GM06990 (cell line): Measurements from ENCODE around the gene ZFYVE9.

ENCODE experiments used
- DNase-seq: peaks from one replicate; pipeline ENCODE4 v3.0.0-alpha.2; 2011; ENCODE audit not compliant: insufficient read length; ENCODE audit errors: extremely low read depth
- H3K27me3 ChIP-seq: replicated peaks from 2 replicates; pipeline ENCODE4 v1.6.0; 2011; ENCODE audit warnings: low read length; ENCODE audit not compliant: control insufficient read depth, insufficient read depth
- H3K36me3 ChIP-seq: 2 replicates; pipeline ENCODE4 v1.5.1; 2011; ENCODE audit warnings: low read length; ENCODE audit not compliant: control insufficient read depth, insufficient read depth
- H3K4me3 ChIP-seq: replicated peaks from 2 replicates; pipeline ENCODE4 v1.5.1; 2011; ENCODE audit warnings: low read depth, mild to moderate bottlenecking, control low read depth, low read length
- TF ChIP-seq, protein P1 (sequence below): IDR thresholded peaks from 2 replicates; pipeline ENCODE4 v1.5.1; 2011; ENCODE audit warnings: low read length, control low read depth, mild to moderate bottlenecking, inconsistent platforms; ENCODE audit not compliant: insufficient read depth, poor library complexity, severe bottlenecking

The ZFYVE9 gene

DNA sequence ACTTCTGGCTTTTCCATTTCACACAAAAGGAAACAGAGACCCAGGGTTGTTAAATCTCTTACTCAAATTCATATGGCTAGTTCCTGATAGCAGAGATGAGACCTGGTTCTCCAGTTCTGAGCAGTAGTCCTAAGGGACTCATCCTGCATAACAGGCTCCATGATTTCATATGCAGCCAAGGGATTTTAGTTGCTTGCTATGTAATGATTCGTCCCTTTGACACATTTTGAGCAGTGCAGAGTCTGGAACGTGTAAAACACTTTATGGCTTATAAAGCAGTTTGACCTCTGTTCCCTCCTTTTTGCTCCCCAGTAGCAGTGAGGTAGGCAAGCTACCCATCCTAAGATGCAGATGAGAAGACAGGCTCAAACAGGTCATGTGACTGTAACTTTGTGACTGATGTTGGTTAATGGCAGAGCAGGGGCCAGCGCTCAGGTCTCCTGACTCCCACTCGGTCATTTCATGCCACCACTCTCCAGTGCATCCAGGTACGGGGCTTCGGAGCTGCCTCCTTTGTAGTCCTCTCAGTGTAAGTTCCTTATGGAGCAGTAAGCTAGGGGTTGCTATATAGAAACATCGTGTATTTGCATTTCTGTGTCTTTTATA lies 199.9 kb downstream of the ZFYVE9 start:
- Histone ChIP-seq H3K27me3 (no peaks in the 10 kb centered on the region), H3K36me3 (no peaks in the 10 kb centered on the region), H3K4me3 (no peak overlapping the region)
- TF ChIP-seq, protein P1, sequence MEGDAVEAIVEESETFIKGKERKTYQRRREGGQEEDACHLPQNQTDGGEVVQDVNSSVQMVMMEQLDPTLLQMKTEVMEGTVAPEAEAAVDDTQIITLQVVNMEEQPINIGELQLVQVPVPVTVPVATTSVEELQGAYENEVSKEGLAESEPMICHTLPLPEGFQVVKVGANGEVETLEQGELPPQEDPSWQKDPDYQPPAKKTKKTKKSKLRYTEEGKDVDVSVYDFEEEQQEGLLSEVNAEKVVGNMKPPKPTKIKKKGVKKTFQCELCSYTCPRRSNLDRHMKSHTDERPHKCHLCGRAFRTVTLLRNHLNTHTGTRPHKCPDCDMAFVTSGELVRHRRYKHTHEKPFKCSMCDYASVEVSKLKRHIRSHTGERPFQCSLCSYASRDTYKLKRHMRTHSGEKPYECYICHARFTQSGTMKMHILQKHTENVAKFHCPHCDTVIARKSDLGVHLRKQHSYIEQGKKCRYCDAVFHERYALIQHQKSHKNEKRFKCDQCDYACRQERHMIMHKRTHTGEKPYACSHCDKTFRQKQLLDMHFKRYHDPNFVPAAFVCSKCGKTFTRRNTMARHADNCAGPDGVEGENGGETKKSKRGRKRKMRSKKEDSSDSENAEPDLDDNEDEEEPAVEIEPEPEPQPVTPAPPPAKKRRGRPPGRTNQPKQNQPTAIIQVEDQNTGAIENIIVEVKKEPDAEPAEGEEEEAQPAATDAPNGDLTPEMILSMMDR: no peak
- no peak for DNase-seq

DNA sequence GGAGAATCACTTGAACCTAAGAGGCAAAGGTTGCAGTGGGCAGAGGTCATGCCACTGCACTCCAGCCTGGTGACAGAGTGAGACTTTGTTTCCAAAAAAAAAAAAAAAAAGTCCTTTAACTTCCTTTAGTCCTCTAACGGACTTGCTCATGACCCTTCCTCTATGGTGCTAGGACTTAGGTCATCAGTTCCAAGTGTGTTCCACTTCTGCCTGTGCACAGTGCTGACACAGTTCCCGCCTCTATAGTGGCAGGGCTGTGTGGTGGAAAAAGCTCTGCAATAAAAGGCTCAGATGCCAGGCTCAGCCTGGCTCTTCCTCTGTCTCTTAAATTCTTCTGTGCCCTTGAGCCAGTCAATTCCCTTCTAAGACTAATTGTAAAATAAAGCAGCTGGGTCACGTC lies 202.1 kb downstream of the ZFYVE9 start:
- Histone ChIP-seq H3K36me3 (no peaks in the 10 kb centered on the region), H3K27me3 (no peaks in the 10 kb centered on the region), H3K4me3 (no peak overlapping the region)
- TF ChIP-seq, protein P1: no peak
- DNase-seq: no peak

DNA sequence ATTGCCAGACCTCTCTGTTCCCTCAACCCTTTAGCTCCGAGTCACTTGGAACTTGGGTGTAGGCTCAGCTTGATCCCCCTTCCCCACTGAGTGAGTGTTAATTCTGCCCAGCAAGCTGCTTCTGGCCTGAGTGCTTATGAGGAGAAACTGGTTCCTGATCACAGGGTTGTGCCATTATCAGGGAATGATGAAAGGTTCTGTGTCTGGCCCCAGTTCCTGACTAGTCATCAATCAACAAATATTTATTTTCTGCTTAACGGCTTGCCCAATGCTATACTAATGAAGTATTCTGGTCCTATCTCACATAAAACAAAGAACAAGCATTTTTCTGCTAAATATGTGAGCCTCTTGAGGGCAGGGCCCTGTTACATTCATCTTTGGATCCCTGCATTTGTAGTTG lies 203.4 kb downstream of the ZFYVE9 start:
- Histone ChIP-seq H3K36me3 (no peaks in the 10 kb centered on the region), H3K4me3 (no peak overlapping the region), H3K27me3 (no peaks in the 10 kb centered on the region)
- DNase-seq: no peak
- TF ChIP-seq, protein P1: no peak

DNA sequence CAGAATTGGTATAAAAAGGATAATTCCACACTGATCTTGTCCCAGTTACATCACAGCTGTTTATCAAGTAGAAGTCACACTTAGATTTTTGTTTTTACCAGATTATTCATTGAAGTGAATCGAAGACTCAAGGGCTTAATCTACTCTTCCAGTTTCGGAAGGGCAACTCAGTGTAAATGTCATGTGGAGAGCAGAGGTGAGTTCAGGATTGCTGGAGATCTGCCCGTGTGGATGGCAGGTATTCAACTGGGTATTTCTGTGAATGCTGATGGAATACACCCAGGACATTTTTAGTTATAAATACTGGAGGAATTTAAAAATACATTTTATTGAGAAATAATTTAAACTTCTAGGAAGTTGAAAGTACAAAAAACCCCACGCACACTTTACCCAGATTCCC lies 204.8 kb downstream of the ZFYVE9 start:
- Histone ChIP-seq H3K36me3 (no peaks in the 10 kb centered on the region), H3K27me3 (no peaks in the 10 kb centered on the region), H3K4me3 (no peak overlapping the region)
- DNase-seq: no peak
- TF ChIP-seq, protein P1: no peak

DNA sequence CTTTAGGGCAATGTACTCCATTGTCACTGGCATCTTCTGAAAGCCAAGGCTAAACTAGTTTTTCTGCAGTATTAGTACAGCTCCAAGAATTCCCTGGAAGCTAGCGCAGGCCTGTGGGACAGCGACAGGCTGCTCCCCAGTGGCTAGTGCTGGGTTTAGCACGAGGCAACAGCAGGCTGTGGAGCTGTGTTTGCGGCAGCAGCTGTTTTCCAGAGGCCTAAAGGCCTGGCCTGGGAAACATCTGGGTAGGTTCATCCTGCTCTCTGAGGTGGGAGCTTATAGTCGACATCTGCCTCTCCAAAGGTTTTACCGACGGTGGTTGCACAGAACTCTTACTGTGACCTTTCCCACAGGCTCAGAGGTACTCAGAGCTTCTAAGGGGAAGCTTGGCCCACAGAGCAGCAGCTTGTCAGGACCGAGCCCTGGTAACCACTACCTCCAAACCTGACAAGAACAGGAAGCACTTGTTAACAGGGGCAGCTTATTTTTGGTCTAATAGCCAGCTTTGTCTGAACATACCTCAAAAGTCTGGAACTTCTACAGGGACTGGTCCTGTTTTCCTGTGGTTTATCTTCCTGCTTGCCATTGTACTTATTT lies 206.9 kb downstream of the ZFYVE9 start:
- DNase-seq: no peak
- Histone ChIP-seq H3K4me3 (no peak overlapping the region), H3K27me3 (no peaks in the 10 kb centered on the region), H3K36me3 (peaks cover 9% of the 10 kb centered on the region)
- TF ChIP-seq, protein P1: no peak
